ENCODE measurements around the gene HSD17B7. TPM values are rescaled to one million over a fixed set of nuclear protein-coding genes. Genes with fewer than 3 reads are reported as not detected.

Gene HSD17B7
- total RNA-seq, 1 donor from 2014 or later: 11.9 TPM

GRCh38 chr1:162859191-162859590 is 68.7 kb downstream of the HSD17B7 start:
- no peak for DNase-seq

GRCh38 chr1:162861101-162861500 is 70.6 kb downstream of the HSD17B7 start, which contains the start of gene CCDC190:
CCDC190 (minus strand) TSS chr1:162861175; CDS start chr1:162859646, 1,529 bp downstream.
- no peak for DNase-seq

GRCh38 chr1:162861625-162862024 is 71.1 kb downstream of the HSD17B7 start:
- DNase-seq: no peak

Small RNA genes lying within 50 kb of the gene (small RNA-seq; reads per million reads assigned to genes)
- gene RN7SL861P (ENCODE audit: low replicate concordance): not detected

Other genes with a start within 250 kb of the HSD17B7 start
- 54.6 TPM for gene UAP1, start 229.0 kb upstream of the HSD17B7 start, total RNA-seq
- gene DDR2, start 158.2 kb upstream of the HSD17B7 start, total RNA-seq: 61.7 TPM
- 0.49 TPM for gene CCDC190, start 70.5 kb downstream of the HSD17B7 start, total RNA-seq

Measured in skin of body (tissue), 3 donors.